ENCODE results near the gene WNT1. TPM values are rescaled to one million over a fixed set of nuclear protein-coding genes. Genes with fewer than 3 reads are reported as not detected.

Gene WNT1
- total RNA-seq, 1 experiment from 2014 or later = not detected

GRCh38 chr12:48946943-48947342 is 31.2 kb upstream of the WNT1 start:
- Histone ChIP-seq H3K4me3 (ENCODE audit: low read depth, low read length, poor library complexity, severe bottlenecking) (no peak overlapping the region), H3K27ac (ENCODE audit: low read depth, low read length, poor library complexity, severe bottlenecking) (no peak overlapping the region), H3K27me3 (replicated peaks; ENCODE audit: insufficient read depth, low read depth, low read length, poor library complexity) (no peaks in the 10 kb centered on the region), H3K36me3 (ENCODE audit: insufficient read depth, low read length, poor library complexity, severe bottlenecking) (no peaks in the 10 kb centered on the region), H3K4me1 (ENCODE audit: insufficient read depth, low read length, poor library complexity, severe bottlenecking) (no peaks in the 10 kb centered on the region), H3K9me3 (ENCODE audit: low read depth, low read length, poor library complexity, severe bottlenecking) (no peaks in the 10 kb centered on the region)
- TF ChIP-seq CTCF (conservative IDR thresholded peaks at IDR 0.05; ENCODE audit: low read depth, low read length) (no peak), EZH2 (IDR thresholded peaks at IDR 0.05; ENCODE audit: borderline replicate concordance, low read depth, low read length, poor library complexity, severe bottlenecking) (no peak)
- no TSS peak for BruUV-seq (replicated peaks)
- ChIA-PET CTCF (interaction anchor here (0.5 kb wide), 1 partner anchor 15 kb away, joined by 6 read pairs; no protein-coding TSS in a partner anchor), POLR2A (ENCODE audit: low non-redundant PET) (no interaction called here)
- intact Hi-C loops (cut with micrococcal nuclease; ENCODE audit: unreplicated experiment) = no loop called here
- no peak for DNase-seq (ENCODE audit: low spot score)

GRCh38 chr12:48947727-48948126 is 30.4 kb upstream of the WNT1 start:
- ChIA-PET CTCF (interaction anchor here (0.5 kb wide), 1 partner anchor 14 kb away, joined by 6 read pairs; no protein-coding TSS in a partner anchor), POLR2A (ENCODE audit: low non-redundant PET) (interaction anchor here (0.5 kb wide), 1 partner anchor 57 kb away, joined by 10 read pairs; no protein-coding TSS in a partner anchor)
- no peak for DNase-seq (ENCODE audit: low spot score)
- Histone ChIP-seq H3K27me3 (replicated peaks; ENCODE audit: insufficient read depth, low read depth, low read length, poor library complexity) (no peaks in the 10 kb centered on the region), H3K4me3 (ENCODE audit: low read depth, low read length, poor library complexity, severe bottlenecking) (no peak overlapping the region), H3K36me3 (ENCODE audit: insufficient read depth, low read length, poor library complexity, severe bottlenecking) (no peaks in the 10 kb centered on the region), H3K9me3 (ENCODE audit: low read depth, low read length, poor library complexity, severe bottlenecking) (no peaks in the 10 kb centered on the region), H3K27ac (ENCODE audit: low read depth, low read length, poor library complexity, severe bottlenecking) (no peak overlapping the region), H3K4me1 (ENCODE audit: insufficient read depth, low read length, poor library complexity, severe bottlenecking) (no peaks in the 10 kb centered on the region)
- intact Hi-C loops (cut with micrococcal nuclease; ENCODE audit: unreplicated experiment) = no loop called here
- BruUV-seq (replicated peaks) = no TSS peak
- TF ChIP-seq CTCF (conservative IDR thresholded peaks at IDR 0.05; ENCODE audit: low read depth, low read length) = no peak
- TF ChIP-seq EZH2 (IDR thresholded peaks at IDR 0.05; ENCODE audit: borderline replicate concordance, low read depth, low read length, poor library complexity, severe bottlenecking) = no peak

- H3K4me3 ChIP-seq (ENCODE audit: low read depth, low read length, poor library complexity, severe bottlenecking) = no peak overlapping the region
- H3K9me3 ChIP-seq (ENCODE audit: low read depth, low read length, poor library complexity, severe bottlenecking) = no peaks in the 10 kb centered on the region
- H3K4me1 ChIP-seq (ENCODE audit: insufficient read depth, low read length, poor library complexity, severe bottlenecking) = peaks cover 12% of the 10 kb centered on the region
- POLR2A ChIA-PET (ENCODE audit: low non-redundant PET) = no interaction called here
- no TSS peak for BruUV-seq (replicated peaks)
- CTCF ChIA-PET = interaction anchor here (0.7 kb wide), 1 partner anchor 763 kb away, joined by 3 read pairs; no protein-coding TSS in a partner anchor
- peaks cover 6% of the 10 kb centered on the region for H3K36me3 ChIP-seq (ENCODE audit: insufficient read depth, low read length, poor library complexity, severe bottlenecking)
- intact Hi-C loops (cut with micrococcal nuclease; ENCODE audit: unreplicated experiment) = no loop called here
- no peak for DNase-seq (ENCODE audit: low spot score)
- H3K27me3 ChIP-seq (replicated peaks; ENCODE audit: insufficient read depth, low read depth, low read length, poor library complexity) = no peaks in the 10 kb centered on the region
- no peak for TF ChIP-seq EZH2 (IDR thresholded peaks at IDR 0.05; ENCODE audit: borderline replicate concordance, low read depth, low read length, poor library complexity, severe bottlenecking)
- no peak for TF ChIP-seq CTCF (conservative IDR thresholded peaks at IDR 0.05; ENCODE audit: low read depth, low read length)
- no peak overlapping the region for H3K27ac ChIP-seq (ENCODE audit: low read depth, low read length, poor library complexity, severe bottlenecking)
Measured at GRCh38 chr12:48952691-48953090, 25.4 kb upstream of the WNT1 start.

Measured in A673 (cell line).